Astrocyte of the hippocampus (primary cell): ENCODE measurements around the gene CACNB3.
"Not testable (repeated sequence)": the region's sequence is repeated elsewhere in the genome, so short reads cannot be mapped to it uniquely, and the experiment has no call there.

Source experiments
- DNase-seq: peaks from one replicate; pipeline ENCODE4 v3.0.0; 2011; ENCODE audit warnings: low read depth, low spot score

The CACNB3 gene

DNA sequence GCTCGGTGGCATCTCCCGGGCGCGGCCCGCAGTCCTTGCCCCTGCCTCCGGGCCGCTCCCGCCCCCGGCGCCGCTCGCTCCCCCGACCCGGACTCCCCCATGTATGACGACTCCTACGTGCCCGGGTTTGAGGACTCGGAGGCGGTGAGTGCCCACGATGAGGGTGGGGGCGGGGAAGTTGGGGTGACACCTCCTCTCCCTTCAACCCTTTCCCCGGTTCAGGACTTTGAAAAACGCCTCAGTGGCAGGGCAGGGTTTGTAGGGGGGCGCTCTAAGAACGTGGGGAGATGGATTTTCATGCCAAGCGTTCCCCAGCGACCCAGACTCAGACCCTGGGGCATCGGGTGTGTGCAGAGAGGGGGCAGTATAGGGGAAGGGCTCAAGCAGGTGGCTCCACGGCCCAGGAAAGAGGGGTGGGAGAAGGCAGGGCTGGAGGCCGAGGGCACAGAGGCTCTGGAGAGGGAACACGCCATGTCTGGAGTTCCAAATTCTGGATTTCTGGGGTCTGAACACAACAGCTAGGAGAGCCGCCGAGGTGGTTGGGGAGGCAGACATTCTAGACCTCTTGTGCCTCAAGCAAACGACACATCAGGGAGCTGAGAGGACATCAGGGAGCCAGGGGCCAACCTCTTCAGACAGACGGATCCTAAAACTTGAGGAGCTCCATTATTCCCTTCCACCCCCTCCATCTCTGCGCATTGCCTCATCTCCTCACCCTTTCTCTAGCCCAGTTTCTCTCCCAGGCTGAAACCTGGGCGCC is 715 bp downstream of the CACNB3 start:
- peak; percentile 58 for DNase-seq

DNA sequence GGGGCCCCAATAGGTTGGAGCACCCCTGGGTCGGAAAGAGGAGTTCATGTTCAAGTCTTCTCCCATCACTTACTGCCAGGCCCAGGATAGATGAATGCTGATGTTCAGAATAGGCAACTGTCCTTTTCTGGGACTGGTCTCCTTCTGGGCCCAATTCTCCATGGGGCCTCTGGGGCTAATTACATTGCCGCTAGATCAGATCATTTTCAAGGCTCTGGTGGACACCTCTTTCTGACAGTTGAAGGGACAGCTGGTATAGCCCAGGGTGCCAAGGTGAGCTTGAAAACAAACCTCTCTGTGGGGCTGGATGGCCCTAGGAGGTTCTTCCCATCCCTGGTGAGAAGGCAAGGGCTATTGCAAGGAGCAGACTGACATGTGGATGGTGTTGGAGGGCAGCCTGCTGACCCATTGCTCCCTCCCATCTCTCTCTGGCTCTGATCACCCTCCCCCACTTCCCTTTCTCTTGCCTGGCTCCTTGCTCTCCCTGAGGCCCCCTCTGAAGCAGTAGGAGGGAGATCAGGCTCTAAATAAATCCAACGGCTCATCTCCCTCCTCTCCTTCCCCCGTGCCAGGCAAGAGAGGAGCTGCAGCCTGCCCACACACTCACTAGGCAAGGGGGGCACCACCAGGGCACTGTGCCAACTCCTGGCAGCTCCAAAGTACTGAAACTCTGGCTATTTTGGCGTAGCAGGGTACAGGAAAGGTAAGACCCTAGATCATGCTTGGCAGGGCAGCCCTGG is 1.9 kb downstream of the CACNB3 start:
- DNase-seq = no peak

DNA sequence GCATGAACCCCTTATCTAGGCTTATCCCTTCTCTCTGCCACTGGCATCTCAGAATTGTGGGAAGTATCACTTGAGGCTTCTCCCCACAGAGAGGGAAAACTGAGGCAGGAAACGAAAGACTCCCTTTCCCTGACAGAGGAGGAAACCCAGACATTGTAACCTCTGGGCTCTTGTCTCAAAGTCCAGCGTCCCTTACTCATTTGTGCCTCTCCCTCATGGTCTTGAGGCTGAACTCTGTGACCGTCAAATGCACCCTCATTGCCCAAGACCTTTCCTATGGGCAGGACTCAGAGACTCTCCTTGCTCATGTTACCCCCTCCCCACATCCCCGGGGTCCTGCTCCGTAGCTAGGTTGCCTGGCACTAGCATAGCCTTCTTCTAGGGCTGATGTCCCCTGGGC is 3.8 kb downstream of the CACNB3 start:
- no peak for DNase-seq

DNA sequence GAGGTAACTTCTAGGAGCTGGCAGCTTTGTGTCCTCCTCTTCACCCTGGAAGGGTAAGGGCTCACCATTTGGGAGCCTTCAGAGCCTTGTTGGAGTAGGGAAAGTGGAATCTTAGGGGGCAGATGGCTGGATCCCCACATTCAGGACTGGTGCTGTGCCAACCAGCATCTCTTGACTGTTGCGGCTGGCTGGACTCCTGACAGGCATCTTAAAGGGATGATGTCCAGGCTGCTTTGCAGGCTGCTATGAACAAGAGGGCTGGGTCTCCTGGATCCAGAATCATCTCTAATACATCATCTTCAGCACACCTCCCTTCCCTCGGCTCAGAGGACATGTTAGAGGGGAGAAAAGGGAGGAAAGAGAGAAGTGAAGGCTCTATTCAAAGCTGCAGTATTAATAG is 4.4 kb downstream of the CACNB3 start:
- no peak for DNase-seq

DNA sequence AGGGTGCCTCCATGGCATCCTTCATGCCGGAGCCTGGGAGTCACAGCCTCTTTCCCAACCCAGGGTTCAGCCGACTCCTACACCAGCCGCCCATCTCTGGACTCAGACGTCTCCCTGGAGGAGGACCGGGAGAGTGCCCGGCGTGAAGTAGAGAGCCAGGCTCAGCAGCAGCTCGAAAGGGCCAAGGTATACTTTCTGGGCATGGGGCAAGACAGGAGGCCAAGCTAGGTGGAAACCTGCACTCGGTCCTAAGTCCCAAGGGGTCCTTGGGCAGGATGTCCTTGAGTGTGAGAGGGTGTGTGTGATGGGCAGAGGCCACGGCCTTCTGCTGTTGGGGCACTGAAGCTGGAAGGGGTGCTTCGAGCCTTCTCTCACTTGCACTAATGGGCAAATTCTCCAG is 5.0 kb downstream of the CACNB3 start:
- no peak for DNase-seq

DNA sequence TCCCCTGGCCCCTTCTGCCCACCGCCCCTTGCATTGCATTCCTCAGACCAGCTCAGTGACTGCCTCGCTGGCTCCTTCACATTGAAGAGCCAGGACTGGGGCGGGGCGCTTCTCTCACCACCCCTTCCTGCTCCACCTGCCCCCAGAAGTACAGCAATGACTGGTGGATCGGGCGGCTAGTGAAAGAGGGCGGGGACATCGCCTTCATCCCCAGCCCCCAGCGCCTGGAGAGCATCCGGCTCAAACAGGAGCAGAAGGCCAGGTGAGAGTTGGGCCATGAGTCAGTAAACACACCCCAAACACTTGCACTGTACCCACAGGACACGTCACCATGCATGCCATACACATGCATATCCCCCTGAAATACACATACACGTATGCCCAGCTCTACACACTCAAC is 5.8 kb downstream of the CACNB3 start:
- DNase-seq = no peak

DNA sequence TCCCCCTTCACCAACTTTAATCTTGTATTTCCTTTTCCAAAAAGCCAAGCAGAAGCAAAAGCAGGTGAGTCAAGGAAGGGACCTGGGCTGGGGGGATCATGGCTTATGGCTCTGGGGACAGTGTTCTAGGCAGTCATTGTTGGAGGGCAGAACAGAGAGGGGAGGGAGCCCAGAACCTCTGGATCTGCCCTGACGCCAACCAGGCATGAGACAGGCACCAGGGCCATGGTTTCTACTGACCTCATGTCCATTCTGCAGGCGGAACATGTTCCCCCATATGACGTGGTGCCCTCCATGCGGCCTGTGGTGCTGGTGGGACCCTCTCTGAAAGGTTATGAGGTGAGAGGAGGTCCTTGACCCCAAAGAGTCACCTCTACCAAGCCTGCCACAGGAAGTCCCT is 6.6 kb downstream of the CACNB3 start:
- DNase-seq = no peak

DNA sequence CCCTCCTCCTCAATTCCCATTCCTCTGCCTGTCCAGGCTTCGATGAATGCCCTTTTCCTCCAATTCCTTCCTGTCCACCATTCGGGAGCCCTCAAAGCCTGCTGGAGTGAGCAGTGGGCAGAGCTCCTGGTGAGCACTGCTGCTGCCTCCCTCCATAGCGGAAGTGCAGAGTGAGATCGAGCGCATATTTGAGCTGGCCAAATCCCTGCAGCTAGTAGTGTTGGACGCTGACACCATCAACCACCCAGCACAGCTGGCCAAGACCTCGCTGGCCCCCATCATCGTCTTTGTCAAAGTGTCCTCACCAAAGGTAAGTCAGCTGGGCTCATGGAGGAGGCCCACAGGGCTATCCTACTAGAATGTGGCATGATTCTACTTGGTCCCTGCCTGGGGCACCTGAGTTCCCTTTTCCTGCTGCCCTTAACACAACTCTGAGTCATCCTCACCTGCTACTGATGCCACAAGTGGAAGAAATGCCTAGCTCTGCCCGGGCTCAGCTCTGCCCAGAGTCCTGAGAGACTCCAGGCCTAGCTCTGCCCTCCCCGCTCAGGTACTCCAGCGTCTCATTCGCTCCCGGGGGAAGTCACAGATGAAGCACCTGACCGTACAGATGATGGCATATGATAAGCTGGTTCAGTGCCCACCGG is 8.0 kb downstream of the CACNB3 start:
- DNase-seq = no peak

DNA sequence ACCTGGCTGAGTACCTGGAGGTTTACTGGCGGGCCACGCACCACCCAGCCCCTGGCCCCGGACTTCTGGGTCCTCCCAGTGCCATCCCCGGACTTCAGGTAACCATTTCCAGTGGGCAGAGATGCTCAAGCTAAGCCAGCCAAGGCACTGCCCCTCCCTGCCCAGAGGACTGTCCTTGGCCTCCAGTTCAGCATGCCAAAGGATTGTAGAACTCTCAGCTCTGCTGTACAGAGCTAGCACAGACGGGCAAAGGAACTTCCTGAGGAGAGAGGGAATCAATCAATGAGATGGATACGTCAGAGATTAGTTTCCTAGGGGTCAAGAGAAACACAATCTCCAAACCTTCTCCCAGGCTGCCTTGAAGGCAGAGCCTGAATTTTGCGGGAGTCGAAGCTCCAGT is 8.7 kb downstream of the CACNB3 start:
- DNase-seq = no peak

DNA sequence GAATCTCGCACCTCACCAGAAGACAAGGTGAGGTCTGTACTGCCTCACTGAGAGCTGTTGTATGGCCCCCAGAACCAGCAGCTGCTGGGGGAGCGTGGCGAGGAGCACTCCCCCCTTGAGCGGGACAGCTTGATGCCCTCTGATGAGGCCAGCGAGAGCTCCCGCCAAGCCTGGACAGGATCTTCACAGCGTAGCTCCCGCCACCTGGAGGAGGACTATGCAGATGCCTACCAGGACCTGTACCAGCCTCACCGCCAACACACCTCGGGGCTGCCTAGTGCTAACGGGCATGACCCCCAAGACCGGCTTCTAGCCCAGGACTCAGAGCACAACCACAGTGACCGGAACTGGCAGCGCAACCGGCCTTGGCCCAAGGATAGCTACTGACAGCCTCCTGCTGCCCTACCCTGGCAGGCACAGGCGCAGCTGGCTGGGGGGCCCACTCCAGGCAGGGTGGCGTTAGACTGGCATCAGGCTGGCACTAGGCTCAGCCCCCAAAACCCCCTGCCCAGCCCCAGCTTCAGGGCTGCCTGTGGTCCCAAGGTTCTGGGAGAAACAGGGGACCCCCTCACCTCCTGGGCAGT is 9.3 kb downstream of the CACNB3 start:
- DNase-seq = no peak

DNA sequence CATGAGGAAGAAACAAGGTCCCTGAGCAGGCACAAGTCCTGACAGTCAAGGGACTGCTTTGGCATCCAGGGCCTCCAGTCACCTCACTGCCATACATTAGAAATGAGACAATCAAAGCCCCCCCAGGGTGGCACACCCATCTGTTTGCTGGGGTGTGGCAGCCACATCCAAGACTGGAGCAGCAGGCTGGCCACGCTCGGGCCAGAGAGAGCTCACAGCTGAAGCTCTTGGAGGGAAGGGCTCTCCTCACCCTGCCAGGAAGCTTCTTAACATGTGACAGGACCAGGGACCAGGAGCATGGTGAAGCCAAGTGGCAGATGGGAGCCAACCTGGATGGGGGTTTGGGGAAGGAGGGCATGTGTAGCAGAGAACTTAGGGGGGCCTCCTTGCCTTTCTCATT is 10.0 kb downstream of the CACNB3 start:
- DNase-seq = no peak

DNA sequence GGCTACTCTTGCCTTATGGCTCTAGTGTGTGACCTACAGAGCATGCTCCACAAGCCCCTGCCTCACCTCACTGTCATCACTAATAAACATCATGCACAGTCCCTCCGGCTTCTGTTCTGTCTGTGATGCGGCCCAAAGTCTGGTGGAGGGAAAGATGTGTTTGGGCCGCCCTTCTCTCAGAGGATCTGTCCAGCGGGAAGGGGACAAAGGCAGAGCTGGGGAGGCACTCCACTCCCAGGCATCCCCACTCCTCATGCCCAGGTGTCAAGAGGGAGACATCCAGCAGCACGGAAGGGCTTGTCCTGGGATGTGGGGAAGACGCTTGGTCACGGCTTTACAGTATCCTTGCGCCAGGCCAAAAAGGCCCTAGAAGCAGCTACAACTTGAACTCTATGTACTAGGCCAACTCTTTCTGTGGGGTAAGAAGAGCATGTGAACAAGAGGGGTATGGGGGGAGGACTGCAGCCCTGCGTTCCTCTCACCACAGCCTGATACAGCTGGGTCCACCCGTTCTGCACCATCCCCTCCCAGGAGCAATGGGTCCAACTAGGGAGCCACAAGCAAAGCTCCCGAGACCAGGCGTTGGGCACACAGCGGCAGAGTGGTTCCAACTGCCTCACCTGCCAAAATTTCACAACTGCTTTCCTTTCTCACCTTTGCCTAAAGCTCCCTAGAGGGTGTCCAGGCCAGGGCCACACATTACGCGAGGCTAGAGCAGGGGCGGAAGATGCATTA is 10.7 kb downstream of the CACNB3 start:
- DNase-seq = no peak

DNA sequence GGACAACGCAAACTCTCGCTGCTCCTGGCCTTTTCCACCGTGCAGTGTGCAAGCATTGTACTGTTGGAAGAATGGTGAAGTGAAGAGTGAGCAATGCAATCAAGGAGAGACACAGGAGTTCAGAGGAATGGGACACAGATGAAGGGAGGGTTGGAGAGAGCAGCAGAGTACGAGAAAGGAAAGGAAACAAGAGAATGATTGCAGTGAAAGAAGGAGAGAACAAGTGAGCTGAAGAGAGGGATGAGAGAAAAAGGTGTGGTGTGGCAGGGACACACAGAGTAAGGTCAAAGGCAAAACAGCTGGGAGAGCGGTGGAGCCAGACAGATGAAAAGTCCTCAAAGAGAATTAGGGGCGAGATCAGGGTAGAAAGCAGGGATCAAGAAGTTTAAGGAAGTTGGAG is 13.0 kb downstream of the CACNB3 start:
- no peak for DNase-seq

DNA sequence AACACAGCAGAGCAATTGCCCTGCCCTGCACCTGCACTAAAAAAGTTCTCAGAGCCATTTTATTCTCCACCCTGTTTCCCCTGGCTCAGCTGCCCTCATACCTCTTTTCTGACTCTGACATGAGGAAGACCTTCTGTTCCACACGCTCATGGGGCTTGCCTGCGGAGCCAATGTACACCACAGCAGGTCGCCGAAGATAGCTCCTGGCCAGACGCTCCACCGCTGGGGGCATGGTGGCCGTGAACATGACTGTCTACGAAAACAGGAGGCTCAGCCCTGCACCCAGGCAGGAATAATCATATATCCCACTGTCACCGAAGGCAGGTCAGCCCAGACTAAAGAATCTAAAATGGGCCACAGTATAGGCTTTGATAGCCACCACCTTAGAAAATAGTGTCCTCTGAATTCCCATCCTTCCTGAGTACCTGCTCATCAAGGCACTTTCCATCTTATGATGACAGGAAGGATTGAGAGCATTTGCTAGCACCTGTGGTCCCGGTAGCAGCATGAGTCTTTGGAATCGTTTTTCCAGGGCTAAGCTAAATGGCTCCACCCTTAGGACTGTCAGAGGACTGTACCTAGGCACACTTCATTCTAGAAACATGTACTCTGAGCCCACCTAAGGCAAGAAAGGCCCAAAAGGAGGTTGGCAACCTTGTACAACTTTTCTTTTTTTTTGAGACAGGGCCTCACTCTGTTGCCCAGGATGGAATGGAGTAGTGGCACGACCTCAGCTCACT is 14.2 kb downstream of the CACNB3 start:
- DNase-seq = no peak

DNA sequence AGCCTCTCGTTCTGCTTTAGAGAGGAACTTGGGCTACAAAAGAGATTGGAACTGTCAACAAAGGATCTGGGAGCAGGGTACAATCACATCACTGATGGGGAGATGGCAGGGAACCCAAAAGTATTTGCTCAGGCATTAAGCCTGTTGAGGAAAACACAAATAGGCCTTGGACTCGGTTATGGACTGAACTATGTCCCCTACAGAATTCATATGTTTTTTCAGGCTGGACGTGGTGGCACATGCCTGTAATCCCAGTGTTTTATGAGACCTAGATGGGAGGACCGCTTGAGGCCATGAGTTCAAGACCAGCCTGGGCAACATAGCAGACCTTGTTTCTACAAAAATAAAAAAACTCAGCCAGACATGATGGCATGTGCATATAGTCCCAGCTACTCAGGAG is 19.8 kb downstream of the CACNB3 start:
- DNase-seq = no peak

DNA sequence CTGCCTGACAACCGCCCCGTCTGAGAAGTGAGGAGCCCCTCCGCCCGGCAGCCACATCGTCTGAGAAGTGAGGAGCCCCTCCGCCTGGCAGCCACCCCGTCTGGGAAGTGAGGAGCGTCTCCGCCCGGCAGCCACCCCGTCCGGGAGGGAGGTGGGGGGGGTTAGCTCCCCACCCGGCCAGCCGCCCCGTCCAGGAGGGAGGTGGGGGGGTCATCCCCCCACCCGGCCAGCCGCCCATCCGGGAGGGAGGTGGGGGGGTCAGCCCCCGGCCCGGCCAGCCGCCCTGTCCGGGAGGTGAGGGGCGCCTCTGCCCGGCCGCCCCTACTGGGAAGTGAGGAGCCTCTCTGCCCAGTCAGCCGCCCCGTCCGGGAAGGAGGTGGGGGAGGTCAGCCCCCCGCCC is 23.7 kb downstream of the CACNB3 start:
- DNase-seq = not testable (repeated sequence)

DNA sequence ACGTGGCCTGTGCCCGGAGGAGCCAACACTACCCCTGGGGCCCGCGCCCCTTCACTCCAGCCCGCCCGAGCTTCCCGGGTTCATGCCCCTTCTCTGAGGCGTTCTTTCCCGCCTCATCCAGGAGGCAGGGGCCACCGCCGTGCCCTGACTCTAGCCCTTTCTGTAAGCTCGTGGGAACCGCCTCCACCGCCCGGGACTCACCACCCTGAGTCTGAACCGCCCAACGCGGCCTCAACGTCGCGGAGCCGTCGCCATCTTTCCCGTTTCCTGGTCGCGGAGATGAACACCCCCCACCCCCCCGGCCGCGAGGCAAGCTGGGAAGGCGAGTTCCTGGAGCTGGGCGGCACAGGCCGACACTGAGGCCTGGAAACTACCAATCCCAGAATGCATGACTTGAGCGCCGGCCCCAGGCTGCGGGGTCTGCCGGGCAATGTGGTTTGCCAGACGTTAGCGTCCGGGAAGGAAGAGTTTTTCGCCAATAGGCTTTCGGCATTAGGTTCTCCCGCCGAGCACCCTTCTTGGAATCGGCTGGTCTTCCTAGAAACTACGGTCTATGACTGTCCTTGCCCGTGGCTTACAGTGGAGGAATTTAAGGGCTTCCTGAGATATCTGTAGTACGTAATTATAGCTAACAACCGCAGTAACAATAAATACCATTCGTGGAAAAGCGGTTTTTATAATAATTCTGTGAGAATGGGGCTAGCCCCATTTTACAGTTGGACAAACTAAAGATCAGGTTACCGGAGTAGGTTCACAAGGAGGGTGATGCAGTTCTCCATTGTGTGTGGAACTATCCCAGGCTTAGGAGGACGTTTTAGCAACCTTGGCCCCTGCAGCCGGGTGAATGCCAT is 33.8 kb downstream of the CACNB3 start, which contains the start of gene DDX23:
TSS of gene DDX23 (minus strand) at position 281 of the 851 bp plus-strand sequence. CDS start 6,381 bp downstream, outside the sequence.
- DNase-seq = peak; percentile 99

DNA sequence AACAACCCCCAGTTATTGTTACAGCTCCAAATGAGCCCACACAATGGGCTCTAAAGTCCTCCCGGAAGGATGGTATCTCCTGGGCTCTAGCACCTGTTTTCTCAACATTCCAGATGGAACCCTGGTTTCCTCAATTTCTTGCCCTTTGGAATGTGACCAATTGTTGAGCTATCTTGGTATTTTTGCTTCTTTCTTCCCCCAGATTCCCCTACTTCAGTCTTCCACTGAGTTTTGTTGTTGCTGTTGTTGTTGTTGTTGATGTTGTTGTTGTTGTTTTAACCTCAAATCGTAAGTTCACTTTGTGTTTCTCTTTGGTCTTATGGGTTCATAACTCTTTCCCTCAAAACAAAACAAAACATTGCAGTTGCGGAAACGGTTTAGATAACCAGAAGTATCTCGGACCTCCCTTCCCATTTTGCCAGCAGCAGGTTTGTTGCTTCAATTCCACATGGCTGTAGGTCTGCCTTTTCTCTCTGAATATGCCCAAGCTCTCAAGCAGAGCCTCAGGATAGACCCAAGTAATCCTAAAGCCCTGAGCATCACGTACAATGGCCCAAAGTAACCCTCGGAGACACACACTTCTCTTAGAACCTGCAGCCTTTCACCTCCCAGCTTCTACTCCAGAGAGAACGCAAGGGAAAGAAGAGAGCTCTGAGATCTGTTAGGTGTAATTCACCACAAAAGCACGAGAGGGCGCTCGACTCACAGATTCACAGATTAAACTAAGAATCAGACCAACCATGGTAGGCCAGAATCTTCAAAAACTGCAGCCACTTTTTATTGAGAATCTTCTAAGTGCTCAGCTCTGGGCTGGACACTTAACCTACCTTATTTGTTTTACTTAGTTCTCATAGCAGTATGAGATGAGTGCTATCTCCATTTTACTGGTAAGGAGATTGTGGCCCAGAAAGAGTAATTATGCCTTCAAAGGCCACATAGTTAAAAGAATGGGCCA is 34.7 kb downstream of the CACNB3 start:
- DNase-seq = peak; percentile 94

DNA sequence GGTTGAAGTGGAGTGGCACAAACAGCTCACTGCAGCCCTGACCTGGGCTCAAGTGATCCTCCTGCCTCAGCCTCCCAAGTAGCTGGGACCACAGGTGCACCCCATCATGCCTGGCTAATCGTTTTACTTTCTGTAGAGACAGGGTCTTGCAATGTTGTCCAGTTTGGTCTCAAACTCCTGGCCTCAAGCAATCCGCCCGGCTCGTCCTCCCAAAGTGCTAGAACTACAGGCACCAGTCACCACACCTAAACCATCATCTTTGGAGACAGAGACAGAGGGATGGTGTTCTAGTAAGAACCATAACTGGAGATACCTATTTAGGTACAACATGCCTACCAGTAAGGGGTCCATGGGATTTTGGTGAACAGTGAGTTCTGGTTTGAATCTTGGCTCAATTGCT is 36.2 kb downstream of the CACNB3 start:
- no peak for DNase-seq
